ENCODE results near the gene KNDC1.

KNDC1 gene

DNA sequence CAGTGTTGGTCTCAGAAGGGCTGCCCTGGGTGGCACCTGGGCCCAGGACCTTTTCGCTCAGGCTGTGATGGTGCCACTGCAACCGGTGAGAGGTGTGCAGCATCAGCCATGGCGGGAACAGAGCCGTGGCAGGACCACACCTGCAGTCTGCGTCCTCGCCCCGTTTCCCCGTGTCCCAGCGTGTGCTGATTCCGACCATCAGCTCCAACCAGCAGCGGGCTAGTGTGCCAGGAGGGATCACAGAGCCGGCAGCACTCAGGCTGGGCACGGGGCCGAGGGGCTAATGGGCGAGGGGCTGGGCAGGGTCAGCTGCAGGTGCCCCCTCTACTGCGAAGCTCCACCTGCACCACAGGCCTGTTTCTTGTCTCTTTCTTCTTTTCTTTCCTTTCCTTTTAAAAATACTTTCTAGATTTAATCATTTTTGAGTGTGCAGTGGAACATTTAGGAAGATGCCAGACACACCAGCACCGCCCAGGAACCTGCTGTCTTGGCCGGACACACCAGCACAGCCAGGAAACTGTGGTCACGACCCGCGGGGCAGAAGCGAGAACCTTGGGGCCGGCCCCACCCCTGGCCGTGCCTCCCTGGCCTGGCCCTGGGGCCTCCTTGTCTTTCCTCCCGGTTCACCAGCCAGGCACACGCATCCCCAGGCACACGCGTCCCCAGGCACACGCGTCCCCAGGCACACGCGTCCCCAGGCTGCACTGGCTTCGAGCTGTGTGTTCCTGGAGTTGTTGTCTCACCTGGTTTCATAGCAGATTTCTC, 37.7 kb upstream of the KNDC1 start:
- TF ChIP-seq, protein P1, sequence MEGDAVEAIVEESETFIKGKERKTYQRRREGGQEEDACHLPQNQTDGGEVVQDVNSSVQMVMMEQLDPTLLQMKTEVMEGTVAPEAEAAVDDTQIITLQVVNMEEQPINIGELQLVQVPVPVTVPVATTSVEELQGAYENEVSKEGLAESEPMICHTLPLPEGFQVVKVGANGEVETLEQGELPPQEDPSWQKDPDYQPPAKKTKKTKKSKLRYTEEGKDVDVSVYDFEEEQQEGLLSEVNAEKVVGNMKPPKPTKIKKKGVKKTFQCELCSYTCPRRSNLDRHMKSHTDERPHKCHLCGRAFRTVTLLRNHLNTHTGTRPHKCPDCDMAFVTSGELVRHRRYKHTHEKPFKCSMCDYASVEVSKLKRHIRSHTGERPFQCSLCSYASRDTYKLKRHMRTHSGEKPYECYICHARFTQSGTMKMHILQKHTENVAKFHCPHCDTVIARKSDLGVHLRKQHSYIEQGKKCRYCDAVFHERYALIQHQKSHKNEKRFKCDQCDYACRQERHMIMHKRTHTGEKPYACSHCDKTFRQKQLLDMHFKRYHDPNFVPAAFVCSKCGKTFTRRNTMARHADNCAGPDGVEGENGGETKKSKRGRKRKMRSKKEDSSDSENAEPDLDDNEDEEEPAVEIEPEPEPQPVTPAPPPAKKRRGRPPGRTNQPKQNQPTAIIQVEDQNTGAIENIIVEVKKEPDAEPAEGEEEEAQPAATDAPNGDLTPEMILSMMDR (IDR thresholded peaks at IDR 0.05; ENCODE audit: borderline replicate concordance, insufficient read depth, low read depth, low read length), result no peak
- no peak overlapping the region for H3K4me3 ChIP-seq (ENCODE audit: low read depth, low read length)

DNA sequence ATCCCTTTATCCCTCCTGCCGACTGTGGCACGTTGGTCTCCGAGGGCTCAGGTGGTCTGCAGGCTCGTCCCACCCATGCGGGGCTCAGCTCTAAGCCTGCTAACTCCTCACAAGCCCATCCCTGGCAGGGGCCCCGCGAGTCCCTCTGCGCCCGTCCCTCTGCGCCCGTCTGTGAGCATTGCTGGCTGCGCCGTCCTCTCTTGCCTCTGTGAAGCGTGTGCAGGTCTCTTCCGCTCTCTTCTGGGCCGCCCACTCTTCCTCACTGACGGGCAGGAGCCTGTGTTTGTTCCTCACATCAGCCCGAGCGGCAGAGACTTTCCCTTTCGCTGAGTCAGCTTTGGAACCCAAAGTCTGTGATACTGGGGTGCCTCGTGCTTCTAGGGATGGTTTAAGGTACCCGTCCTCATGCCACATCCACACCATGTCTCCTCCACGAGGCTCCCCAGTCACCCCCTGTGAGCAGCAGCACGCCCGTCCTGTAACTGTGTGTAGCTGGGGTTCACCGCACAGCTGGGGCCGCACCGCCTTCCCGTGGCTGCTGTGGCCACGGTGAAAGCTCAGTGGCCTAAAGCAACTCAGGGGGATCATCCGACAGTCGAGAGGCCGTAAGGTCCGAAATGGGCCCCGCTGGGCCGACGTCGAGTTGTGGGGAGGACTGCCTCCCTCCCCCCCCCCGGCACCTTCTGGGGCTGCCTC, 36.8 kb upstream of the KNDC1 start:
- TF ChIP-seq, protein P1 (IDR thresholded peaks at IDR 0.05; ENCODE audit: borderline replicate concordance, insufficient read depth, low read depth, low read length), result no peak
- H3K4me3 ChIP-seq (ENCODE audit: low read depth, low read length), result no peak overlapping the region

DNA sequence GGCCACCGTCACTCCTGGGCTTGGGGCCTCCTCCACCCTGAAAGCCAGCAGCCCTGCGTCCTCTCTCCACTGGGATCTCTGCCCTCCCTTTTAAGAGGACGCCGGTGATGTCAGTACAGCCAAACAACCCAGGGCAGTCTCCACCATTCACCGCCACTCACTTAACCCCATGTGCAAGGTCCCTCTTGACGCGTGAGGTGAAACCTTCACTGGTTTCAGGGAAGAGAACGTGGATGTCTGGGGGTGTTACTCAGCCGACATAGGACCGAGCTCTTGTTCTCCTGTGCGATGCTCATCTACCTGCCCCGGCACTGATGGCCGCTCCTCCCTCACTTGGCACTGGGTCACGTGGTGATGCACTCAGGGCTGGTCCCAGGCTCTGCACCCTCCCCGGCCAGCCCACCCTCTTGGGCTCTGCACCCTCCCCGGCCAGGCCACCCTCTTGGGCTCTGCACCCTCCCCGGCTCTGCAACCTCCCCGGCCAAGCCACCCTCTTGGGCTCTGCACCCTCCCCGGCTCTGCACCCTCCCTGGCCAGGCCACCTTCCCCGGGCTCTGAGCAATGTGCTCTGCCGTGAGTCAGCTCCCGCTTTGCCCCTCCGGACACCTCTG, 36.2 kb upstream of the KNDC1 start:
- TF ChIP-seq, protein P1 (IDR thresholded peaks at IDR 0.05; ENCODE audit: borderline replicate concordance, insufficient read depth, low read depth, low read length), result no peak
- H3K4me3 ChIP-seq (ENCODE audit: low read depth, low read length), result no peak overlapping the region

DNA sequence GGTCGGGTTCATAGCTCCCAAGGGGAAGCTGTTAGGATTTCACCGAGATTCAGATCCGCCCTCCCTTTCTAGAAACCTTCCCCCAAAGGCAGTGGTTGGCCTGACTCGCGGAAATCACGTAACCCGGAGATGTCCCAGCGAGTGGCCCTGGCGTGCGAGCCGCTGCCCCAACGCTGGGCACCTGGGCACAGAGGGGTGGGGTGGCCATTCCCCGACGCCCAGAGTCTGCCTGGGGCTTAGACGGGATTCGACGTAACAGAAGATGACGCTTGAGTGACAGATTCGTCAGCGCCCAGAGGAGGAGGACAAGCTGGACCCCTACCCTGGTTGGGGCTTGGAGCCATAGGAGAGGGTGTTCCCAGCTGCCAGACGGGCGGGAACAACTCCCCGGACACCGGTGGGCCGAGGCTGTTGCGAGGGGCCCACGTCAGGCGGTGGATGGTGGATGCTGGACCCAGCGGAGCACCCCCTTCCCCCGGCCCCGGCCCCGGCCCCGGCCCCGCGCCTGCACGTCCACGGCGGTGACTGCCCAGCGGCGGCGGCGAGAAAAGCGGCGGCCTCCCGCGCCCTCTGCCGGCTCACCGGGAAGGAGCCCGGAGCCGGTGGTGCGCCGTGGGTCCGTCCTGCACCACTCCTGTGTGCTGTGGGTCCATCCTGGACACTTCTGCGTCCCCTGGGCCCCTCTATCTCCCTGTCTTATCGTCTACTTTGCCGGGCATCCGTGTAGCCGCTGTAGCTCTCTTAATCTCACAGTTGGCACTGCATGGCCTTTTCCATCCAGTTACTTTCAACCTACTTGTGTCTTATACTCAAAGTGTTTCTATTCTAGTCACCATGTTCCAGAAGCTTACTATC, 35.4 kb upstream of the KNDC1 start:
- TF ChIP-seq, protein P1 (IDR thresholded peaks at IDR 0.05; ENCODE audit: borderline replicate concordance, insufficient read depth, low read depth, low read length), result no peak
- no peak overlapping the region for H3K4me3 ChIP-seq (ENCODE audit: low read depth, low read length)

DNA sequence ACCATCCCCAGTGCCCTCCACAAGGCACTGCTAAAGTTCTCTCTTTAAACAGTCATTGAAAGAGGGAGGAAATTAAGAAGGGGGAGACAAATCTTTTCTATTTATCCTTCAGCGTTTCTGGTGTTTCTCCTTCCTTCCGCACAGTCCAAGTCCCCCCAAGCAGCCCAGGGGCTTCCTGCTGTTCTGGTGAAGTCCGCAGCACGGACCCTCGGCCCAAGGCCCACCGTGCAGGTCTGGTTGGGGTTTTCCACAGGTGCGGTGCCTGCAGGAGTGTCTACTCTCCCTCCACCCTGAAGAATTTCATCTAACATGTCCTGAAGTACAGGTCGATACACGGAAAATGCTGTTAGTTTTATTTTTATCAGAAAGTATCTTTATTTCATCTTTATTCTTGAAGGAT, 34.1 kb upstream of the KNDC1 start:
- no peak overlapping the region for H3K4me3 ChIP-seq (ENCODE audit: low read depth, low read length)
- TF ChIP-seq, protein P1 (IDR thresholded peaks at IDR 0.05; ENCODE audit: borderline replicate concordance, insufficient read depth, low read depth, low read length), result no peak

DNA sequence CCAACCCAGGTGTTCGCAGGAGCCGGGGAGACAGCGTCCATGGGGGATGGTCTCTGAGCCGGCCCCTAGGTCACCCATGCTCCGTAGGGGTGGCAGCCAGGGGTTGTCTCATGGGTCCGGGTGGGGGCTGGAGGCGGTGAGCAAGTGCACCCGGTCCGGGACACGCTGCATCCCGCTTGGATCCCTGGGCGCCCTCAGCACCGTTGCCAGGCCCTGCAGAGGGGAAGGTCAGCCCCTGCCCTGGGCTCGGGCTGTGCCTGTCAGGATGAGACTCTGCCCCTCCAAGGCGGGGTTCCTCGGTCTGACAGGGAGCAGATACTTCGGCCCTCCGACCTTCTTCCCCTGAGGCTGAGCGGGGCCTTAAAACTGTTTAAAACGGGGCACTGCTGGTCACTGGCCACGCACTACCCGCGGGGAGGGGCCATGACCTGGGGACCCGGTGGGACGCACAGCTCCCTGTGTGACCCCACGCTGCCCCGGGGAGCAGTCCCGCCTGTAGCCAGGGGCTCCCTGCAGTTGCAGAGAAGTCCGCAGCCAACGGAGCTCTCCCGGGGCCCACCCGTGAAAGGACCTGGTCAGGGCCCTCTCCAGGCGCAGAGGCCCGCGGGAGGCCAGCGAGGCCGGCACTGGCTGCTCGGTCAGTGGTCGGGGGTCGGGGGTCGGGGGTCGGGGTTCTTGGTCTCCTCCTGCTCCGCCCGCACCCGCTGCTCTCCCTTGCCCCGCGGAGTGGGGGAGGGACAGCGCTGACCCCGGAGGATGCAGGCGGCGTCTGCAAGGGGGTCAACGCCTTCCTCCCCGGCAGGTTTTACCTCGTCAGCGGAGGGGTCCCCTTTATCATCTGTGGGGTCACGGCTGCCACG, 33.4 kb upstream of the KNDC1 start:
- no peak overlapping the region for H3K4me3 ChIP-seq (ENCODE audit: low read depth, low read length)
- TF ChIP-seq, protein P1 (IDR thresholded peaks at IDR 0.05; ENCODE audit: borderline replicate concordance, insufficient read depth, low read depth, low read length), result no peak

All from GM12875 (cell line).